Endothelial cell of umbilical vein (primary cell): ENCODE measurements around the gene SLC5A4. TPM values are rescaled to one million over a fixed set of nuclear protein-coding genes. Genes with fewer than 3 reads are reported as not detected.

ENCODE experiments used
- BruUV-seq: library from RNA; stranded (reverse); fragments of 400-500 nt; replicated peaks from 2 replicates; lab custom pipeline; 2021; lab: Mats Ljungman, UMichigan
- CTCF ChIA-PET: fragments of 300-600, 350-600 bp; sonication (Branson Sonifier 250); formaldehyde crosslinking; loops from one replicate; lab custom pipeline; 2021; ENCODE audit warnings: antibody characterized with exemption, inconsistent platforms; lab: Charles Lee
- POLR2A ChIA-PET: fragments of 300-600, 350-600 bp; sonication (Branson Sonifier 250); formaldehyde crosslinking; loops from one replicate; lab custom pipeline; 2021; ENCODE audit warnings: antibody characterized with exemption, inconsistent platforms; lab: Charles Lee
- DNase-seq: peaks from one replicate; pipeline ENCODE4 v3.0.0-alpha.2; 2011; ENCODE audit warnings: low read depth, low spot score
- FAIRE-seq: peaks from 2 replicates; lab custom pipeline; 2011; peaks lifted over from hg19 to GRCh38; lab: Jason Lieb, UNC
- H2AFZ ChIP-seq: 2 replicates; pipeline ENCODE4 v1.6.0; 2012; ENCODE audit warnings: low read depth, low read length, control low read depth, inconsistent platforms
- H3K27ac ChIP-seq: 2 replicates; pipeline ENCODE4 v1.5.1; 2011; ENCODE audit warnings: low read depth, mild to moderate bottlenecking, control low read depth, low read length, moderate library complexity; ENCODE audit not compliant: insufficient read depth
- H3K27me3 ChIP-seq, 2 experiments: 2 replicates each; pipeline versions ENCODE4 v1.6.0 to v1.6.1; 2011; ENCODE audit warnings: low read length in 2 of 2, mixed read lengths in 1 of 2; ENCODE audit not compliant: control insufficient read depth in 2 of 2, insufficient read depth in 2 of 2
- H3K36me3 ChIP-seq, 2 experiments: 2 replicates in 1 of 2; 3 replicates in 1 of 2; pipeline ENCODE4 v1.5.1; 2011; ENCODE audit warnings: low read length in 2 of 2, mild to moderate bottlenecking in 1 of 2, moderate library complexity in 1 of 2; ENCODE audit not compliant: control insufficient read depth in 2 of 2, insufficient read depth in 2 of 2; ENCODE audit errors: extremely low read depth in 1 of 2
- H3K4me1 ChIP-seq: 3 replicates; pipeline ENCODE4 v1.5.1; 2011; ENCODE audit warnings: mild to moderate bottlenecking, low read length; ENCODE audit not compliant: control insufficient read depth, insufficient read depth; ENCODE audit errors: extremely low read depth
- H3K4me2 ChIP-seq: 2 replicates; pipeline ENCODE4 v1.6.1; 2011; ENCODE audit warnings: low read length, control low read depth, mixed read lengths; ENCODE audit not compliant: insufficient read depth
- H3K4me3 ChIP-seq, 3 experiments: fragments of 200-600 bp in 1 of 3; sonication (generic), shearing (Covaris generic) in 1 of 3; replicated peaks in 1 of 3; 2 replicates each; pipeline ENCODE4 v1.5.1; 2011 to 2016; ENCODE audit warnings: control low read depth in 3 of 3, low read length in 3 of 3, mild to moderate bottlenecking in 2 of 3, inconsistent platforms in 1 of 3, low read depth in 1 of 3, moderate library complexity in 1 of 3; ENCODE audit not compliant: insufficient read depth in 1 of 3
- H3K79me2 ChIP-seq: 2 replicates; pipeline ENCODE4 v1.6.0; 2012; ENCODE audit warnings: low read length, inconsistent platforms; ENCODE audit not compliant: control insufficient read depth, insufficient read depth
- H3K9ac ChIP-seq: replicated peaks from 2 replicates; pipeline ENCODE3; 2011; ENCODE audit warnings: low read length, control low read depth; ENCODE audit not compliant: insufficient read depth; ENCODE audit errors: extremely low read depth
- H3K9me1 ChIP-seq: replicated peaks from 3 replicates; pipeline ENCODE4 v1.6.0; 2011; ENCODE audit warnings: mild to moderate bottlenecking, low read length; ENCODE audit not compliant: control insufficient read depth, insufficient read depth; ENCODE audit errors: extremely low read depth
- H3K9me3 ChIP-seq: replicated peaks from 2 replicates; pipeline ENCODE4 v1.5.1; 2012; ENCODE audit warnings: low read length, inconsistent platforms; ENCODE audit not compliant: control insufficient read depth, insufficient read depth
- H4K20me1 ChIP-seq: replicated peaks from 2 replicates; pipeline ENCODE3; 2011; ENCODE audit warnings: mild to moderate bottlenecking, low read length; ENCODE audit not compliant: control insufficient read depth, insufficient read depth; ENCODE audit errors: extremely low read depth
- EZH2 ChIP-seq: IDR thresholded peaks from 2 replicates; pipeline ENCODE4 v1.6.1; 2012; ENCODE audit warnings: borderline replicate concordance, low read depth, mild to moderate bottlenecking, moderate library complexity, low read length, inconsistent platforms; ENCODE audit not compliant: severe bottlenecking
- FOS ChIP-seq: IDR thresholded peaks from 2 replicates; pipeline ENCODE4 v1.6.1; 2011; ENCODE audit warnings: mild to moderate bottlenecking, low read length, moderate library complexity, borderline replicate concordance; ENCODE audit not compliant: insufficient read depth
- GATA2 ChIP-seq: IDR thresholded peaks from 2 replicates; pipeline ENCODE4 v1.7.0; 2011; ENCODE audit warnings: low read depth, mild to moderate bottlenecking, moderate library complexity, mixed read lengths, low read length; ENCODE audit not compliant: insufficient read length, insufficient read depth
- JUN ChIP-seq: IDR thresholded peaks from 2 replicates; pipeline ENCODE4 v1.6.1; 2011; ENCODE audit warnings: borderline replicate concordance, low read depth; ENCODE audit not compliant: insufficient read length, insufficient read depth
- MYC ChIP-seq: IDR thresholded peaks from one replicate; pipeline ENCODE4 v1.6.1; 2011; ENCODE audit warnings: mild to moderate bottlenecking, low read depth, low read length
- POLR2A ChIP-seq: IDR thresholded peaks from 2 replicates; pipeline ENCODE4 v1.6.1; 2012; ENCODE audit warnings: low read depth, mild to moderate bottlenecking, control low read depth, low read length
- POLR2AphosphoS5 ChIP-seq: IDR thresholded peaks from 2 replicates; pipeline ENCODE4 v1.6.1; 2012; ENCODE audit warnings: low read depth, mild to moderate bottlenecking, control low read depth, low read length, moderate library complexity; ENCODE audit not compliant: insufficient read depth
- dilution Hi-C: fragments of 300-500 bp; cut with MboI; formaldehyde crosslinking; loops from one replicate; pipeline ENCODE4 v1.15.0; 2019; ENCODE audit warnings: low sequenced_read_pairs; ENCODE audit not compliant: extremely low pct_ligation_motif_present
- intact Hi-C: fragments of 100-400 bp; cut with micrococcal nuclease; formaldehyde crosslinking; loops from one replicate; pipeline ENCODE4 v1.10.0; 2022
- polyA plus RNA-seq, 4 experiments: library from polyadenylated mRNA; depleted of rRNA in 3 of 4; stranded (reverse) in 3 of 4; unstranded in 1 of 4; fragments of >200 nt; gene quantifications; 2 replicates each; pipeline versions ENCODE4 v1.2.1 to v1.2.3, GENCODE V29; 2011 to 2012; ENCODE audit warnings: missing spikeins in 1 of 4
- total RNA-seq: library from RNA; stranded (reverse); gene quantifications from 2 replicates; pipeline ENCODE4 v1.2.3, GENCODE V29; 2021
- TF ChIP-seq, protein P1 (sequence below): IDR thresholded peaks from 2 replicates; pipeline ENCODE4 v1.6.1; 2011; ENCODE audit not compliant: insufficient read depth, insufficient read length
- TF ChIP-seq, protein P2 (sequence below), 2 donors: IDR thresholded peaks; 1 replicate in 1 of 2; 2 replicates in 1 of 2; pipeline ENCODE4 v1.5.1; 2011; ENCODE audit warnings: low read length in 2 of 2, mild to moderate bottlenecking in 2 of 2, moderate library complexity in 2 of 2, control low read depth in 1 of 2, inconsistent platforms in 1 of 2, low read depth in 1 of 2; ENCODE audit not compliant: insufficient read depth in 1 of 2; ENCODE audit errors: extremely low read depth in 1 of 2

Gene SLC5A4
- total and polyA plus RNA-seq, 2 donors (not counting 3 experiments of a cell fraction or from before 2014, with no cell fraction given) = 1.5 to 2.8 TPM

DNA sequence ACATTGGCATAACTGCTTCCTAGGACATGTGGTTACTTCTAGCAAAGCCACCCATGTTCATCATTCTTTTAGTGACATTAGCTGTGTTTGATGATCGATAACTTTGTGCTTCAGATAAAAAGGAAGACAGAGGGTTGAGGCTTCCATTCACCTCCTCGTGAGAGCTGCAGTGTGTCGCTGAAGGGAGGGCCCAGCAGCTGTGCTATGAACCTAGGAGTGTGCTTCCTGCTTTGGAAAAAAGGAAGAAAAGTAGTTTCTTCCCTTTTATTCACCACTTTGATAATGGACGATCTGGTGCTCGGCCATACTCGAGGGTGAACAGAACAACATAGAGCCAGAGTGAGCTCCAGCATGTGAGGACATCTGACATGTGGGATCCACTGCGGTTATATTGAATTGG lies 44.1 kb downstream of the SLC5A4 start:
- no peaks in the 10 kb centered on the region for H3K9me1 ChIP-seq
- no peak overlapping the region for H2AFZ ChIP-seq
- no peaks in the 10 kb centered on the region for H3K27me3 ChIP-seq
- no peak overlapping the region for H3K4me3 ChIP-seq
- no peaks in the 10 kb centered on the region for H3K9me3 ChIP-seq
- POLR2A ChIA-PET = no interaction called here
- no peaks in the 10 kb centered on the region for H3K4me1 ChIP-seq
- no peak overlapping the region for H3K27ac ChIP-seq
- dilution Hi-C loops (no loop called here), intact Hi-C loops (no loop called here)
- H3K9ac ChIP-seq = no peak overlapping the region
- H3K4me2 ChIP-seq = no peak overlapping the region
- no peaks in the 10 kb centered on the region for H3K36me3 ChIP-seq
- CTCF ChIA-PET = interaction anchor here (0.9 kb wide), 1 partner anchor 55 kb away, joined by 3 read pairs; no protein-coding TSS in a partner anchor
- no peak for TF ChIP-seq POLR2AphosphoS5
- no peak for TF ChIP-seq EZH2
- TF ChIP-seq JUN = no peak
- no peak for TF ChIP-seq POLR2A
- TF ChIP-seq MYC = no peak
- TF ChIP-seq GATA2 = no peak
- TF ChIP-seq, protein P1, sequence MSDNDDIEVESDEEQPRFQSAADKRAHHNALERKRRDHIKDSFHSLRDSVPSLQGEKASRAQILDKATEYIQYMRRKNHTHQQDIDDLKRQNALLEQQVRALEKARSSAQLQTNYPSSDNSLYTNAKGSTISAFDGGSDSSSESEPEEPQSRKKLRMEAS = no peak
- BruUV-seq = no TSS peak
- no peak for DNase-seq
- no peak for FAIRE-seq
- no peaks in the 10 kb centered on the region for H4K20me1 ChIP-seq
- H3K79me2 ChIP-seq = no peaks in the 10 kb centered on the region

DNA sequence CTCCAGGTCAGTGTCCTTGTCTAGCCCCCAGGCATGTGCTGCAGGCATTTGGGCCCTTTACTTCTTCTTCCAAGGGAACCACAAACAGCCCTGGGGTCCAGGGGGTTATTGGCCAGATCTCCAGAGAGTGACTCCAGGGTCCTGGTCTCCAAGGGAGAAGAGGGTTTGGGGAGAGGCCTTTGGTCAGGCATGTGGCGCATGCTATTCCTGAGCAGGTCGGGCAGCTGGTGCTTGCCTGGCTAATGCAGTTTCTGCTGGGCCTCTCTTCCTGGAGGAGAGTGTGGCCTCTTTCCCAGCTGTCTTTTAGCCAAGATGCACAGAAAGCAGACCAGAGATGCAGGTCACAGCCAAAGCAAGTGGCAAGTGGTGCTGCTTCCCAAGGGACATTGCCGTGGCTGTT lies 46.5 kb downstream of the SLC5A4 start:
- H3K27me3 ChIP-seq = peaks cover 2 to 10% of the 10 kb centered on the region in 2 experiments
- dilution Hi-C loops = no loop called here
- no peaks in the 10 kb centered on the region for H3K9me3 ChIP-seq
- ChIA-PET CTCF (interaction anchor here (1.3 kb wide), 1 partner anchor 57 kb away, joined by 4 read pairs; no protein-coding TSS in a partner anchor), POLR2A (no interaction called here)
- H3K9ac ChIP-seq = no peak overlapping the region
- H3K4me1 ChIP-seq = no peaks in the 10 kb centered on the region
- H3K9me1 ChIP-seq = no peaks in the 10 kb centered on the region
- TF ChIP-seq POLR2AphosphoS5 (no peak), FOS (no peak), GATA2 (no peak), POLR2A (no peak), MYC (no peak), EZH2 (no peak), JUN (no peak)
- TF ChIP-seq, protein P1 = no peak
- TF ChIP-seq, protein P2, sequence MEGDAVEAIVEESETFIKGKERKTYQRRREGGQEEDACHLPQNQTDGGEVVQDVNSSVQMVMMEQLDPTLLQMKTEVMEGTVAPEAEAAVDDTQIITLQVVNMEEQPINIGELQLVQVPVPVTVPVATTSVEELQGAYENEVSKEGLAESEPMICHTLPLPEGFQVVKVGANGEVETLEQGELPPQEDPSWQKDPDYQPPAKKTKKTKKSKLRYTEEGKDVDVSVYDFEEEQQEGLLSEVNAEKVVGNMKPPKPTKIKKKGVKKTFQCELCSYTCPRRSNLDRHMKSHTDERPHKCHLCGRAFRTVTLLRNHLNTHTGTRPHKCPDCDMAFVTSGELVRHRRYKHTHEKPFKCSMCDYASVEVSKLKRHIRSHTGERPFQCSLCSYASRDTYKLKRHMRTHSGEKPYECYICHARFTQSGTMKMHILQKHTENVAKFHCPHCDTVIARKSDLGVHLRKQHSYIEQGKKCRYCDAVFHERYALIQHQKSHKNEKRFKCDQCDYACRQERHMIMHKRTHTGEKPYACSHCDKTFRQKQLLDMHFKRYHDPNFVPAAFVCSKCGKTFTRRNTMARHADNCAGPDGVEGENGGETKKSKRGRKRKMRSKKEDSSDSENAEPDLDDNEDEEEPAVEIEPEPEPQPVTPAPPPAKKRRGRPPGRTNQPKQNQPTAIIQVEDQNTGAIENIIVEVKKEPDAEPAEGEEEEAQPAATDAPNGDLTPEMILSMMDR (IDR thresholded peaks at IDR 0.05; ENCODE audit: extremely low read depth in 1 of 2, insufficient read depth in 1 of 2, low read depth in 1 of 2, low read length in 2 of 2) = no peak
- no peak overlapping the region for H2AFZ ChIP-seq
- DNase-seq (no peak), FAIRE-seq (no peak)
- intact Hi-C loops = loop anchor here (5.0 kb wide), 1 partner anchor 231 kb away; no protein-coding TSS in a partner anchor
- H3K79me2 ChIP-seq = no peaks in the 10 kb centered on the region
- BruUV-seq = no TSS peak
- no peak overlapping the region for H3K4me3 ChIP-seq
- H4K20me1 ChIP-seq = no peaks in the 10 kb centered on the region
- no peaks in the 10 kb centered on the region for H3K36me3 ChIP-seq
- H3K27ac ChIP-seq = no peak overlapping the region
- no peak overlapping the region for H3K4me2 ChIP-seq
